ENCODE data around the gene DOCK2.

GRCh38 chr5:170067152-170067551 is 430.1 kb downstream of the DOCK2 start:
- TF ChIP-seq, protein P1, sequence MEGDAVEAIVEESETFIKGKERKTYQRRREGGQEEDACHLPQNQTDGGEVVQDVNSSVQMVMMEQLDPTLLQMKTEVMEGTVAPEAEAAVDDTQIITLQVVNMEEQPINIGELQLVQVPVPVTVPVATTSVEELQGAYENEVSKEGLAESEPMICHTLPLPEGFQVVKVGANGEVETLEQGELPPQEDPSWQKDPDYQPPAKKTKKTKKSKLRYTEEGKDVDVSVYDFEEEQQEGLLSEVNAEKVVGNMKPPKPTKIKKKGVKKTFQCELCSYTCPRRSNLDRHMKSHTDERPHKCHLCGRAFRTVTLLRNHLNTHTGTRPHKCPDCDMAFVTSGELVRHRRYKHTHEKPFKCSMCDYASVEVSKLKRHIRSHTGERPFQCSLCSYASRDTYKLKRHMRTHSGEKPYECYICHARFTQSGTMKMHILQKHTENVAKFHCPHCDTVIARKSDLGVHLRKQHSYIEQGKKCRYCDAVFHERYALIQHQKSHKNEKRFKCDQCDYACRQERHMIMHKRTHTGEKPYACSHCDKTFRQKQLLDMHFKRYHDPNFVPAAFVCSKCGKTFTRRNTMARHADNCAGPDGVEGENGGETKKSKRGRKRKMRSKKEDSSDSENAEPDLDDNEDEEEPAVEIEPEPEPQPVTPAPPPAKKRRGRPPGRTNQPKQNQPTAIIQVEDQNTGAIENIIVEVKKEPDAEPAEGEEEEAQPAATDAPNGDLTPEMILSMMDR (IDR thresholded peaks at IDR 0.05): no peak
- TF ChIP-seq POLR2AphosphoS5 (IDR thresholded peaks at IDR 0.05; ENCODE audit: low read depth, low read length) (no peak), TCF7L2 (IDR thresholded peaks at IDR 0.05; ENCODE audit: low read depth, low read length) (no peak)
